CD4-positive, alpha-beta memory T cell (primary cell): ENCODE measurements around the gene TNS1. TPM values are rescaled to one million over a fixed set of nuclear protein-coding genes. Genes with fewer than 3 reads are reported as not detected.
"Not testable (repeated sequence)": the region's sequence is repeated elsewhere in the genome, so short reads cannot be mapped to it uniquely, and the experiment has no call there.

ENCODE experiments used
- CTCF ChIA-PET: fragments of 350-600 bp; sonication (Branson Sonifier 250); formaldehyde crosslinking; loops from one replicate; lab custom pipeline; 2021; ENCODE audit warnings: inconsistent platforms; ENCODE audit not compliant: partially characterized antibody; lab: Charles Lee
- POLR2A ChIA-PET: fragments of 350-600 bp; sonication (Branson Sonifier 250); formaldehyde crosslinking; loops from one replicate; lab custom pipeline; 2021; ENCODE audit not compliant: partially characterized antibody; lab: Charles Lee
- DNase-seq, 5 donors: peaks; one replicate each; pipeline versions ENCODE4 v3.0.0 to v3.0.0-alpha.2; 2020 to 2022; ENCODE audit warnings: mixed read lengths in 1 of 5
- H3K27ac ChIP-seq: one replicate; pipeline ENCODE4 v1.7.0; 2013; ENCODE audit warnings: low read depth, low read length
- H3K27me3 ChIP-seq: 2 replicates; pipeline ENCODE4 v1.7.0; 2013; ENCODE audit warnings: mild to moderate bottlenecking, low read length, moderate library complexity; ENCODE audit not compliant: insufficient read depth
- H3K36me3 ChIP-seq: 2 replicates; pipeline ENCODE4 v1.7.0; 2013; ENCODE audit warnings: mild to moderate bottlenecking, low read length, moderate library complexity; ENCODE audit not compliant: insufficient read depth
- H3K4me1 ChIP-seq: 2 replicates; pipeline ENCODE4 v1.7.0; 2013; ENCODE audit warnings: mild to moderate bottlenecking, low read length, moderate library complexity; ENCODE audit not compliant: insufficient read depth
- H3K4me3 ChIP-seq, 2 donors: one replicate each; pipeline ENCODE4 v1.7.0; 2013; ENCODE audit warnings: low read length in 2 of 2, mild to moderate bottlenecking in 1 of 2
- H3K9me3 ChIP-seq, 2 donors: one replicate each; pipeline ENCODE4 v1.7.0; 2013; ENCODE audit warnings: low read length in 2 of 2, control low read depth in 1 of 2; ENCODE audit not compliant: control insufficient read depth in 1 of 2
- H3K27ac Mint-ChIP-seq, 7 donors: one replicate each; pipeline ENCODE4 v1.8.0; 2020 to 2021; ENCODE audit warnings: mixed read lengths in 7 of 7, mild to moderate bottlenecking in 6 of 7, inconsistent platforms in 3 of 7, moderate library complexity in 3 of 7
- H3K27me3 Mint-ChIP-seq, 2 donors: one replicate each; pipeline ENCODE4 v1.8.0; 2020 to 2021; ENCODE audit warnings: mixed read lengths in 2 of 2
- H3K36me3 Mint-ChIP-seq, 2 donors: one replicate each; pipeline ENCODE4 v1.8.0; 2020 to 2021; ENCODE audit warnings: mixed read lengths in 2 of 2, inconsistent platforms in 1 of 2, mild to moderate bottlenecking in 1 of 2
- H3K4me1 Mint-ChIP-seq, 4 donors: one replicate each; pipeline ENCODE4 v1.8.0; 2020 to 2021; ENCODE audit warnings: mixed read lengths in 4 of 4, mild to moderate bottlenecking in 1 of 4
- H3K4me3 Mint-ChIP-seq, 8 donors: one replicate each; pipeline ENCODE4 v1.8.0; 2020 to 2021; ENCODE audit warnings: mixed read lengths in 8 of 8, mild to moderate bottlenecking in 7 of 8, moderate library complexity in 6 of 8, inconsistent platforms in 3 of 8
- H3K9me3 Mint-ChIP-seq, 8 donors: one replicate each; pipeline ENCODE4 v1.8.0; 2020 to 2021; ENCODE audit warnings: mixed read lengths in 8 of 8, mild to moderate bottlenecking in 5 of 8, inconsistent platforms in 3 of 8, moderate library complexity in 1 of 8
- intact Hi-C: fragments of 100-400 bp; cut with micrococcal nuclease; formaldehyde crosslinking; loops from one replicate; pipeline ENCODE4 v1.15.1; 2023
- polyA plus RNA-seq, 2 donors: library from polyadenylated mRNA; unstranded; fragments of 300-500 nt; fragmentation: Illumina TruSeq; gene quantifications; one replicate each; pipeline ENCODE4 v1.2.3, GENCODE V29; 2021
- total RNA-seq, 2 experiments: library from RNA; stranded (reverse); gene quantifications; one replicate each; pipeline ENCODE4 v1.2.3, GENCODE V29; 2021

TNS1 gene
- total and polyA plus RNA-seq, 4 experiments from 2014 or later, result 0.78 to 1.2 TPM; not detected in 2

- no peaks in the 10 kb centered on the region for H3K27me3 ChIP-seq
- H3K4me3 ChIP-seq, result no peak overlapping the region
- H3K36me3 Mint-ChIP-seq, result no peaks in the 10 kb centered on the region
- CTCF ChIA-PET, result no interaction called here
- POLR2A ChIA-PET, result no interaction called here
- no peaks in the 10 kb centered on the region for H3K9me3 ChIP-seq
- DNase-seq, result no peak
- intact Hi-C loops, result no loop called here
- peaks cover 0 to 1% of the 10 kb centered on the region in 2 donors for H3K27me3 Mint-ChIP-seq
- H3K4me1 ChIP-seq, result no peaks in the 10 kb centered on the region
- no peak overlapping the region for H3K27ac Mint-ChIP-seq
- H3K4me3 Mint-ChIP-seq, result no peak overlapping the region
- H3K27ac ChIP-seq, result no peak overlapping the region
- H3K4me1 Mint-ChIP-seq, result no peaks in the 10 kb centered on the region
- H3K9me3 Mint-ChIP-seq, result no peaks in the 10 kb centered on the region
- no peaks in the 10 kb centered on the region for H3K36me3 ChIP-seq
Measured at GRCh38 chr2:217817466-217818292, 185.1 kb downstream of the TNS1 start.

- no peaks in the 10 kb centered on the region for H3K9me3 Mint-ChIP-seq
- H3K9me3 ChIP-seq, result no peaks in the 10 kb centered on the region
- ChIA-PET POLR2A (no interaction called here), CTCF (interaction anchor here (1.2 kb wide), 1 partner anchor 28 kb away, joined by 3 read pairs; no protein-coding TSS in a partner anchor)
- H3K4me1 Mint-ChIP-seq, result no peaks in the 10 kb centered on the region
- no peaks in the 10 kb centered on the region for H3K27me3 ChIP-seq
- H3K36me3 Mint-ChIP-seq, result no peaks in the 10 kb centered on the region
- H3K4me1 ChIP-seq, result no peaks in the 10 kb centered on the region
- no peaks in the 10 kb centered on the region for H3K36me3 ChIP-seq
- H3K27ac Mint-ChIP-seq, result no peak overlapping the region
- no peak overlapping the region for H3K4me3 Mint-ChIP-seq
- H3K4me3 ChIP-seq, result no peak overlapping the region
- DNase-seq, result no peak
- intact Hi-C loops, result no loop called here
- H3K27ac ChIP-seq, result no peak overlapping the region
- H3K27me3 Mint-ChIP-seq, result peaks cover 0 to 4% of the 10 kb centered on the region in 2 donors
Measured at GRCh38 chr2:217816396-217816869, 186.4 kb downstream of the TNS1 start.

- Histone ChIP-seq H3K9me3 (no peaks in the 10 kb centered on the region), H3K27ac (no peak overlapping the region), H3K36me3 (no peaks in the 10 kb centered on the region), H3K27me3 (no peaks in the 10 kb centered on the region), H3K4me3 (no peak overlapping the region), H3K4me1 (no peaks in the 10 kb centered on the region)
- intact Hi-C loops, result no loop called here
- no peak for DNase-seq
- Mint-ChIP-seq H3K4me1 (no peaks in the 10 kb centered on the region), H3K4me3 (no peak overlapping the region), H3K27ac (no peak overlapping the region), H3K27me3 (peaks cover 0 to 6% of the 10 kb centered on the region in 2 donors), H3K9me3 (peaks cover 0 to 1% (median 0%) of the 10 kb centered on the region in 8 donors), H3K36me3 (no peaks in the 10 kb centered on the region)
- ChIA-PET POLR2A (no interaction called here), CTCF (no interaction called here)
Measured at GRCh38 chr2:217813828-217814227, 189.0 kb downstream of the TNS1 start.

- intact Hi-C loops, result no loop called here
- ChIA-PET CTCF (interaction anchor here (1.2 to 2.0 kb wide), 3 partner anchors 23 to 27 kb away, joined by 4 to 7 read pairs (median 4); no protein-coding TSS in a partner anchor), POLR2A (no interaction called here)
- Histone ChIP-seq H3K27me3 (no peaks in the 10 kb centered on the region), H3K36me3 (no peaks in the 10 kb centered on the region), H3K4me3 (no peak overlapping the region), H3K4me1 (no peaks in the 10 kb centered on the region), H3K9me3 (no peaks in the 10 kb centered on the region), H3K27ac (no peak overlapping the region)
- Mint-ChIP-seq H3K27ac (no peak overlapping the region), H3K27me3 (peaks cover 0 to 6% of the 10 kb centered on the region in 2 donors), H3K36me3 (no peaks in the 10 kb centered on the region), H3K4me3 (no peak overlapping the region), H3K4me1 (no peaks in the 10 kb centered on the region), H3K9me3 (peaks cover 0 to 4% (median 0%) of the 10 kb centered on the region in 8 donors)
- DNase-seq, result no peak
Measured at GRCh38 chr2:217812170-217812569, 190.6 kb downstream of the TNS1 start.

GRCh38 chr2:217810260-217810659 lies 192.5 kb downstream of the TNS1 start:
- Histone ChIP-seq H3K4me3 (no peak overlapping the region), H3K9me3 (no peaks in the 10 kb centered on the region), H3K4me1 (no peaks in the 10 kb centered on the region), H3K27ac (no peak overlapping the region), H3K36me3 (no peaks in the 10 kb centered on the region), H3K27me3 (no peaks in the 10 kb centered on the region)
- intact Hi-C loops, result no loop called here
- Mint-ChIP-seq H3K4me1 (peaks cover 0 to 2% (median under 1%) of the 10 kb centered on the region in 4 donors), H3K27me3 (peaks cover 0 to 6% of the 10 kb centered on the region in 2 donors), H3K27ac (no peak overlapping the region), H3K36me3 (no peaks in the 10 kb centered on the region), H3K4me3 (no peak overlapping the region), H3K9me3 (peaks cover 0 to 4% (median 0%) of the 10 kb centered on the region in 8 donors)
- DNase-seq, result no peak
- ChIA-PET CTCF (interaction anchor here (1.5 kb wide), 1 partner anchor 76 kb away, joined by 3 read pairs; no protein-coding TSS in a partner anchor), POLR2A (no interaction called here)

GRCh38 chr2:217809736-217810135 lies 193.1 kb downstream of the TNS1 start:
- no peaks in the 10 kb centered on the region for H3K27me3 ChIP-seq
- no peak overlapping the region for H3K4me3 ChIP-seq
- no peak overlapping the region for H3K27ac ChIP-seq
- DNase-seq, result no peak
- CTCF ChIA-PET, result no interaction called here
- no peaks in the 10 kb centered on the region for H3K9me3 ChIP-seq
- H3K36me3 ChIP-seq, result no peaks in the 10 kb centered on the region
- H3K27ac Mint-ChIP-seq, result no peak overlapping the region
- no peaks in the 10 kb centered on the region for H3K4me1 ChIP-seq
- peaks cover 0 to 2% (median under 1%) of the 10 kb centered on the region in 4 donors for H3K4me1 Mint-ChIP-seq
- H3K9me3 Mint-ChIP-seq, result peaks cover 0 to 4% (median 0%) of the 10 kb centered on the region in 8 donors
- POLR2A ChIA-PET, result no interaction called here
- no peaks in the 10 kb centered on the region for H3K36me3 Mint-ChIP-seq
- intact Hi-C loops, result no loop called here
- H3K4me3 Mint-ChIP-seq, result no peak overlapping the region
- peaks cover 0 to 6% of the 10 kb centered on the region in 2 donors for H3K27me3 Mint-ChIP-seq

- H3K9me3 Mint-ChIP-seq, DNase-seq, POLR2A ChIA-PET, H3K4me3 ChIP-seq, H3K36me3 ChIP-seq, H3K4me3 Mint-ChIP-seq, H3K36me3 Mint-ChIP-seq, H3K9me3 ChIP-seq, CTCF ChIA-PET, H3K27me3 ChIP-seq, H3K27ac ChIP-seq, H3K27me3 Mint-ChIP-seq, intact Hi-C loops, H3K4me1 Mint-ChIP-seq, H3K4me1 ChIP-seq: not testable (repeated sequence)
- H3K27ac Mint-ChIP-seq, result peak overlapping the region in 1 of 7 donors; percentile 68
Measured at GRCh38 chr2:217808967-217809366, 193.8 kb downstream of the TNS1 start.
